K562 (cell line): Measurements from ENCODE around the gene ABCA13. TPM values are rescaled to one million over a fixed set of nuclear protein-coding genes. Genes with fewer than 3 reads are reported as not detected.

ENCODE experiments used
- ATAC-seq: fragments of 200-7000 bp; cut with Tn5 transposase; 3 replicates; pipeline ENCODE4 v1.9.1; 2020; ENCODE audit warnings: moderate library complexity
- BruUV-seq: library from RNA; stranded (reverse); fragments of 400-500 nt; replicated peaks from 2 replicates; lab custom pipeline; 2021; lab: Mats Ljungman, UMichigan
- CTCF ChIA-PET: fragments of 300-600 bp; formaldehyde crosslinking; extraction: SDS; loops from one replicate; lab custom pipeline; 2021; ENCODE audit warnings: low intra/inter-chr PET ratio; lab: Yijun Ruan, JAX
- POLR2A ChIA-PET: fragments of 300-600, 350-650 bp; sonication (Branson Sonifier 250); formaldehyde crosslinking; extraction: SDS; loops from one replicate; lab custom pipeline; 2021; ENCODE audit warnings: antibody characterized with exemption, inconsistent platforms; lab: Yijun Ruan, JAX
- DNase-seq, 4 experiments: peaks; one replicate each; pipeline versions ENCODE4 v3.0.0 to v3.0.0-alpha.2; 2011 to 2018; ENCODE audit warnings: low spot score in 3 of 4, mixed read lengths in 3 of 4; ENCODE audit errors: extremely low read depth in 1 of 4
- FAIRE-seq: peaks from 2 replicates; lab custom pipeline; 2011; peaks lifted over from hg19 to GRCh38; lab: Jason Lieb, UNC
- H2AFZ ChIP-seq: 2 replicates; pipeline ENCODE4 v1.6.0; 2011; ENCODE audit warnings: low read depth, low read length, control low read depth, inconsistent platforms
- H3K27ac ChIP-seq: fragments of 200-600 bp; 3 replicates; pipeline ENCODE4 v1.8.0; 2011; ENCODE audit warnings: low read depth, mild to moderate bottlenecking, control low read depth, inconsistent platforms, low read length, moderate library complexity, mixed read lengths; ENCODE audit errors: extremely low read depth
- H3K27me3 ChIP-seq, 2 experiments: fragments of 300-600 bp in 1 of 2; 2 replicates in 1 of 2; 3 replicates in 1 of 2; pipeline versions ENCODE4 v1.6.0 to v1.8.0; 2011; ENCODE audit warnings: inconsistent platforms in 2 of 2, low read length in 2 of 2, mild to moderate bottlenecking in 1 of 2, mixed read lengths in 1 of 2, moderate library complexity in 1 of 2; ENCODE audit not compliant: control insufficient read depth in 2 of 2, insufficient read depth in 2 of 2
- H3K36me3 ChIP-seq: fragments of 300-600 bp; 3 replicates; pipeline ENCODE4 v1.8.0; 2011; ENCODE audit warnings: mild to moderate bottlenecking, low read length, inconsistent platforms; ENCODE audit not compliant: control insufficient read depth, insufficient read depth
- H3K4me1 ChIP-seq, 2 experiments: fragments of 200-600 bp in 1 of 2; replicated peaks in 1 of 2; 2 replicates in 1 of 2; 3 replicates in 1 of 2; pipeline versions ENCODE4 v1.5.1 to v1.8.0; 2011; ENCODE audit warnings: inconsistent platforms in 2 of 2, low read length in 2 of 2, mild to moderate bottlenecking in 1 of 2, mixed read lengths in 1 of 2, moderate library complexity in 1 of 2; ENCODE audit not compliant: control insufficient read depth in 2 of 2, insufficient read depth in 2 of 2
- H3K4me2 ChIP-seq: 2 replicates; pipeline ENCODE4 v1.6.1; 2011; ENCODE audit warnings: low read length, control low read depth, inconsistent platforms, mixed read lengths; ENCODE audit not compliant: insufficient read depth
- H3K4me3 ChIP-seq: fragments of 200-600 bp; sonication (generic), shearing (Covaris generic); 2 replicates; pipeline ENCODE4 v1.5.1; 2016; ENCODE audit warnings: control low read depth, inconsistent platforms
- H3K79me2 ChIP-seq: fragments of 200-600 bp; 3 replicates; pipeline ENCODE4 v1.8.0; 2011; ENCODE audit warnings: low read length, inconsistent platforms; ENCODE audit not compliant: control insufficient read depth, insufficient read depth
- H3K9ac ChIP-seq, 2 experiments: 2 replicates each; pipeline versions ENCODE4 v1.6.0 to v1.6.1; 2011; ENCODE audit warnings: low read depth in 2 of 2, low read length in 2 of 2, control low read depth in 1 of 2, inconsistent platforms in 1 of 2, mild to moderate bottlenecking in 1 of 2, mixed read lengths in 1 of 2; ENCODE audit not compliant: insufficient read depth in 1 of 2
- H3K9me1 ChIP-seq: one replicate; pipeline ENCODE4 v1.6.0; 2011; ENCODE audit warnings: inconsistent platforms, mild to moderate bottlenecking, low read length, moderate library complexity; ENCODE audit not compliant: control insufficient read depth, insufficient read depth
- H3K9me3 ChIP-seq: replicated peaks from 2 replicates; pipeline ENCODE4 v1.5.1; 2011; ENCODE audit warnings: low read depth, low read length, inconsistent platforms; ENCODE audit not compliant: control insufficient read depth, insufficient read depth
- H4K20me1 ChIP-seq: replicated peaks from 2 replicates; pipeline ENCODE4 v1.6.1; 2011; ENCODE audit warnings: low read length, inconsistent platforms, mixed read lengths; ENCODE audit not compliant: control insufficient read depth, insufficient read depth
- BCOR ChIP-seq: fragments of 450-650 bp; IDR thresholded peaks from 2 replicates; pipeline ENCODE4 v1.6.1; 2016
- HEY1 ChIP-seq: fragments of 250-450 bp; sonication (Bioruptor Pico); IDR thresholded peaks from 2 replicates; pipeline ENCODE4 v1.5.0; 2020; ENCODE audit warnings: mild to moderate bottlenecking, moderate library complexity, borderline replicate concordance
- HIVEP1 ChIP-seq: fragments of 250-450 bp; sonication (Bioruptor Pico); IDR thresholded peaks from 2 replicates; pipeline ENCODE4 v1.4.0; 2020; ENCODE audit warnings: mild to moderate bottlenecking
- MAFK ChIP-seq: IDR thresholded peaks from 2 replicates; pipeline ENCODE4 v1.6.1; 2011; ENCODE audit warnings: low read length, improper control_type of control experiment
- MYBL2 ChIP-seq, 2 experiments: fragments of 450-650 bp in 1 of 2; sonication (generic) in 1 of 2; formaldehyde crosslinking in 1 of 2; IDR thresholded peaks; 2 replicates each; pipeline versions ENCODE4 v1.6.1 to v1.8.1; 2017 to 2022; ENCODE audit warnings: borderline replicate concordance in 1 of 2, inconsistent platforms in 1 of 2, low read depth in 1 of 2, mild to moderate bottlenecking in 1 of 2, missing genetic modification reagents in 1 of 2, moderate library complexity in 1 of 2
- MYNN ChIP-seq, 2 experiments: sonication (generic); formaldehyde crosslinking in 1 of 2; IDR thresholded peaks; 2 replicates each; pipeline versions ENCODE4 v1.5.0 to v1.6.1; 2016 to 2020; ENCODE audit warnings: antibody characterized with exemption in 1 of 2, missing genetic modification reagents in 1 of 2
- SNIP1 ChIP-seq: fragments of 450-650 bp; IDR thresholded peaks from 2 replicates; pipeline ENCODE4 v1.7.1; 2017; ENCODE audit warnings: low read depth, mild to moderate bottlenecking
- TGIF2 ChIP-seq: sonication (generic); formaldehyde crosslinking; IDR thresholded peaks from 2 replicates; pipeline ENCODE4 v1.8.1; 2022; ENCODE audit warnings: mild to moderate bottlenecking, missing genetic modification reagents, moderate library complexity
- THAP12 ChIP-seq: fragments of 250-450 bp; sonication (Bioruptor Pico); IDR thresholded peaks from 2 replicates; pipeline ENCODE4 v1.9.0; 2021; ENCODE audit warnings: mild to moderate bottlenecking, inconsistent platforms
- ZNF431 ChIP-seq: sonication (generic); formaldehyde crosslinking; IDR thresholded peaks from 2 replicates; pipeline ENCODE4 v1.8.0; 2022; ENCODE audit warnings: mild to moderate bottlenecking, missing genetic modification reagents
- ZNF436 ChIP-seq: fragments of 250-450, 450-650 bp; sonication (Bioruptor Pico); formaldehyde crosslinking; IDR thresholded peaks from 2 replicates; pipeline ENCODE4 v1.7.0; 2020; ENCODE audit warnings: mild to moderate bottlenecking
- ZNF444 ChIP-seq: fragments of 250-450 bp; sonication (Bioruptor Pico); IDR thresholded peaks from 2 replicates; pipeline ENCODE4 v1.4.0; 2020; ENCODE audit warnings: mild to moderate bottlenecking, moderate library complexity
- in situ Hi-C: fragments of 300-500 bp; cut with MboI; formaldehyde crosslinking; loops from 4 replicates; pipeline ENCODE4 v1.15.0; 2018; ENCODE audit warnings: inconsistent platforms, mixed read lengths
- intact Hi-C: fragments of 100-400 bp; cut with micrococcal nuclease; formaldehyde crosslinking; loops from 2 replicates; pipeline ENCODE4 v1.14.2; 2022
- polyA plus RNA-seq, 8 experiments: library from polyadenylated mRNA; depleted of rRNA in 4 of 8; stranded (reverse) in 5 of 8; unstranded in 3 of 8; fragments of >200 nt; fragmentation: Nextera tagmentation in 2 of 8; fragmentation: Illumina TruSeq in 1 of 8; extraction: Ambion mirVana in 2 of 8; extraction: Trizol in 1 of 8; gene quantifications; 2 replicates each; pipeline versions ENCODE4 v1.2.1 to v1.2.3, GENCODE V29; 2011 to 2014; ENCODE audit warnings: inconsistent platforms in 1 of 8, missing spikeins in 1 of 8
- total RNA-seq, 7 experiments: library from RNA; depleted of rRNA in 6 of 7; stranded (reverse); fragments of >200 nt in 6 of 7; fragmentation: Illumina TruSeq in 2 of 7; extraction: Trizol in 2 of 7; gene quantifications; 2 replicates each; pipeline versions ENCODE4 v1.2.1 to v1.2.3, GENCODE V29; 2011 to 2021; ENCODE audit warnings: low replicate concordance in 1 of 7

Gene ABCA13
- total and polyA plus RNA-seq, 9 of the 15 experiments (the other 6 are each of a cell fraction or from before 2014, with no cell fraction given): 0.14 to 1.5 (median 0.38) TPM

DNA sequence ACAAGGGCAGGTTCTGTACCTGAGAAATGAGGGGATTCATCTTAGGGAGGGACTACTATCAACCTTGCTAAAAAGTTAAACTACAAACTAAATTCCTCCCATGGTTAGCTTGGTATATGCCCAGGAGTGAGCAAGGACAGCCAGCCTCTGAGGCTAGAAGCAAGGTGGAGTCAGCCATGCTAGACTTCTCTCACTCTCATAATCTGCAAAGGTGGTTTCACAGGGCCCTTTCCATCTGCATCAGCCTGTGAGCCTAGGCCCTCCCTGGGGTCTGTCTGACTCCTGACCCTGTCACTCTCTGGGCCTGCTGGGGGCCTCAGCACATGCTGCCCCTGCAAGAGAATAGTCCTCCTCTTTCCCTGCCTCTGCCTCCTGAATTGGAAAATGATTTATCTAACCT is 66.1 kb downstream of the ABCA13 start:
- H3K79me2 ChIP-seq: no peaks in the 10 kb centered on the region
- intact Hi-C loops (no loop called here), in situ Hi-C loops (no loop called here)
- H3K36me3 ChIP-seq: no peaks in the 10 kb centered on the region
- no peaks in the 10 kb centered on the region for H3K9me3 ChIP-seq
- H3K4me3 ChIP-seq: no peak overlapping the region
- DNase-seq: no peak
- no peak for TF ChIP-seq MYBL2 (IDR thresholded peaks at IDR 0.05; ENCODE audit: low read depth)
- no peak for TF ChIP-seq MYBL2 (CRISPR knock-in tag; IDR thresholded peaks at IDR 0.05; ENCODE audit: borderline replicate concordance)
- TF ChIP-seq ZNF436: no peak
- no peak for TF ChIP-seq ZNF431
- no peak for TF ChIP-seq TGIF2
- TF ChIP-seq THAP12 (CRISPR knock-in tag): no peak
- no peak for TF ChIP-seq MYNN (IDR thresholded peaks at IDR 0.05)
- TF ChIP-seq MYNN (CRISPR knock-in tag; IDR thresholded peaks at IDR 0.05): no peak
- no peak for TF ChIP-seq SNIP1
- TF ChIP-seq MAFK: no peak
- no peak for TF ChIP-seq BCOR
- TF ChIP-seq HEY1 (CRISPR knock-in tag): no peak
- no peak for TF ChIP-seq ZNF444
- TF ChIP-seq HIVEP1 (CRISPR knock-in tag): no peak
- no peak for ATAC-seq
- no peak overlapping the region for H3K4me2 ChIP-seq
- H3K9me1 ChIP-seq: no peaks in the 10 kb centered on the region
- FAIRE-seq: no peak
- no peak overlapping the region for H2AFZ ChIP-seq
- H3K27ac ChIP-seq: no peak overlapping the region
- H4K20me1 ChIP-seq: no peaks in the 10 kb centered on the region
- H3K9ac ChIP-seq: no peak overlapping the region
- CTCF ChIA-PET: no interaction called here
- H3K27me3 ChIP-seq: no peaks in the 10 kb centered on the region
- BruUV-seq: no TSS peak
- no peaks in the 10 kb centered on the region for H3K4me1 ChIP-seq
- POLR2A ChIA-PET: no interaction called here
